K562 treated with DMSO at 1 percent for 48 hours (cell line): ENCODE measurements around the gene MGAT4D. TPM values are rescaled to one million over a fixed set of nuclear protein-coding genes. Genes with fewer than 3 reads are reported as not detected.

ENCODE experiments used
- total RNA-seq: library from RNA; unstranded; fragments of 300-600 nt; gene quantifications from 2 replicates; pipeline ENCODE4 v1.2.3, GENCODE V29; 2022; ENCODE audit warnings: low replicate concordance; ENCODE audit errors: extremely low read depth

MGAT4D gene
- total RNA-seq = not detected in 2 replicates

DNA sequence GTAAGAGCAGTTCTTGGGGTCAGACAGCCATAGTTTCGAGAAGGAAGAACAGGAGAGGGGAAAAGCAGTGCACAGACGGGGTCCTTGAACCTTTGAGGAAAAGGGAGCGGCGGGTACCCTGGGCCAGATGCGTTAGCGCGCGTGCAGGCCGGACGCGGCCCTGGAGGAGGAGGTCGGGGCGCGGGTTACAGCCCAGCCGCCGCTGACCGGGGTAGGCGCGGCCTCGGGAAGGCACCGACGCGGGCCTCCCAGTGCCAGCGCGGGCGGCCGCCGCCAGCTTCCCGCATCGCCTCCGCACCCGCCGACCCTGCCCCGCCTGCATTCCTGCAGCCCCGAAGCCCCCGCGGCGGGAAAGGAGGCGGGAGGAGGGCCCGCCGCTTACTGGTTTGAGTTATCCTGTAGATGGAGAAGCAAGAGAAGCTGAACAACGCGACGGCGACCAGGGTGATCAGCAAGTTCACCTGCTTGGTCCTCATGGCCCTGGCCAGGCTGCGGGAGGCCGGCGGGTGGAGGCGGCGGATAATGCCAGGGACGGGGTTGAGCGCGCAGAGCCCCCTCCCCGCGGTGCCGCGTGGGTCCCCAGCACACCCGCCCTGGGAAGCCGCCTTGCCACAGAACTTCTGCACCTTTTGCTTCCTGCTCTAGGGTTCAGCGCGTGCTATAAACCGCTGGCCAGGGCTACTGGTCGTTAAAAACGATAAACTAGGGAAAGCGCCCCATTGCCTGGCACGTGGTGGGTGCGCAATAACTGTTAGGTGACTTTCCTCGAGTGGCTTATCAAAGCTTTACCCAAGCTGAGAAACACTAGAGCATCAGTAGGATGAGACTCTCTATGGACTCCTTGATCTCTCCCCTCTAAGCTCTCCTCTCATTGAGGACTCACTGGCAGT is at the start of gene MGAT4D:
Gene MGAT4D, minus strand, starts transcription at position 547 of the 890 bp plus-strand sequence. Its CDS starts 71 bp downstream, at position 476.

DNA sequence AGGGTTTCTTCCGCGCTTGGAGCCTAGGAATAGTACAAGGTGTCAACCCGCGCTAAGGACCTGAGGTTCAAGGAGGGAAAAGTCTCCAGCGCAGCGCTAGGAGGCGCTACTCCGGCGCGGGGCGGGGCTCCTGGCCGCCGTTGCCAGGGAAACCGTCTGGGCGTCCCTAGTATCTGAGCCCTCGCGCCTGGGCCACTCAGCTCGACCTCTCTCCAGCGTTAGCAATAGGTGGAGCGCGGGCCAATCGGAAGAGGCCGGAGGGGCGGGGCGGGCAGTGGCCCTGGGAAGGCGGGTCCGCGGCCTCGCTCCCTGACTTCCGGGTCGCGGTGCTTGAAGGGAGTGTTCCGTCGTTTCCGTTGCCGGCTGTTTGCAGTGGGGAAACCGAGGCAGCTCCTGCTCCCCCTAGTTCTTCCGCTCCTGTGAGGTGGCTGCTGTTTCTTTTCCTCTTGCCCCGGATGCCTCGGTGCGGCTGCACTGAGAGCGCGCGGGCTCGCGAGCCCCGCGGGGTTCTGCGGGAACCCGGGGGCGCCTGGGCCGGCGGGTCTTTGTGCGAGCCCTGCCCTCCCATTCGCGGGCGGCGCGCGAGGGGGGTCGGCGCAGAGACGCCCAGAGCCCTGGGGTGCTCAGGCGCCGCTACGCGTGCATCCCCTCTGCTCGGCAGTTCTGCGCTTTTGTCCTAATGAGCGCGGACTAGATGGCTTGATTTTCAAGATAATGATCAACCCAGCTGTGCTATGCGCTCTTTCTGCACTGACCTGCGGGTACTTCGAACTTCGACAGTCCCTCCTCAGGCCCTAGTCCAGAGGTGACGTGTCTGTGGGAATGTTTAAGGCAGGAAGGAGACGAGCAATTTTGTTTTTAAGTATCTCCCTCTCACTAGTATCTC is 26.0 kb upstream of the MGAT4D start, which contains the start of gene ELMOD2:
Gene ELMOD2, plus strand, starts transcription at position 312 of the 886 bp plus-strand sequence. CDS start 1,261 bp downstream, outside the sequence.

DNA sequence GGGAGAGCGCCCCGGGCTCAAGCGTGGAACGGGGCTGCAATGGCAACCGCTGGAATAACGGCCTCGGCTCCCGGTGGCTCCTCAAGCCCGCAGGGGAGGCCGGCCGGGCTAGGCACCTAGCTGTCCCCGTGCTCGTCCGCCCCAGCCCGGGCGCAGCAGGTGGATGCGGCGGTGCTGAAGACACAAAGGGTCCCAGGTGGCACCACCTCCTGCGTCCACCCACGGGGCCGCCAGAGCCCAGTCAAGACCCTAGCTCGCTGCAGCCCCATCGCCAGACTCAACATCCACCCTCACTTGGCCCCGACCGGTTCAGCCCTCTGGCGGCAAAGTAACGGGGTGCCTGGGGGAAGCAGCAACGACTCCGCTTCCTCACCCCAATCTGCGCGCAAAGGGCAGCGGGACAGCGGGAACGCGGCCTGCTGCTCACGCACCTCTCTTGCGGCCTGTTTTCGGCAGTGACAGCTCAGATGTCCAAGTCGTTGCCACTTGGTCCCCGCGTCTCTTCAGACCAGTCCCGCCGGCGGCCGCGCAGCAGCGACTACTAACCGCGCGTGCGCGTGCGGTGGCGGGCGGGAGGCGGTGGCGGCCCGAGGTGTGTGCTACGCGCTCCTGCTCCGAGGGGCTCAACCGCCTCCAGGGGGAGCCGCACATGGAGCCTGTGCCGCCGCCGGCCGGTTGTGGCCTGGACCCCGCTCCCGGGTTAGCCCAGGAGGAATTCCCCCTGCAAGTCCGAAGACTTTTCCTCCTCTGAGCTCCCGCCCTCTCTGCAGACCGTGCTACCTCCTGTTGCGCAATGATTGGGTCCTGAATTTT is 70.8 kb downstream of the MGAT4D start, which contains the start of gene CLGN:
Gene CLGN, minus strand, starts transcription at position 543 of the 813 bp plus-strand sequence. CDS start 14,570 bp downstream, outside the sequence.

Other genes with a start within 250 kb of the MGAT4D start
- not detected in 2 replicates for gene SCOC, start 124.6 kb downstream of the MGAT4D start, total RNA-seq
- gene CLGN, start 70.6 kb downstream of the MGAT4D start, total RNA-seq = not detected in 2 replicates
- gene ELMOD2, start 25.9 kb upstream of the MGAT4D start, total RNA-seq = not detected in 2 replicates
- gene UCP1, start 70.7 kb upstream of the MGAT4D start, total RNA-seq = not detected in 2 replicates